Type B pancreatic cell (in vitro differentiated cells): ENCODE results near the gene FHDC1. TPM values are rescaled to one million over a fixed set of nuclear protein-coding genes. Genes with fewer than 3 reads are reported as not detected.

Source experiments
- DNase-seq: peaks from one replicate; pipeline ENCODE4 v3.0.0; 2021; ENCODE audit warnings: mixed read lengths; ENCODE audit not compliant: unreplicated experiment; ENCODE audit errors: extremely low spot score
- H3K27ac Mint-ChIP-seq: 2 replicates; pipeline ENCODE4 v1.8.0; 2021; ENCODE audit warnings: mild to moderate bottlenecking, mixed read lengths
- H3K27me3 Mint-ChIP-seq: 2 replicates; pipeline ENCODE4 v1.8.0; 2021; ENCODE audit warnings: mixed read lengths
- H3K36me3 Mint-ChIP-seq: 2 replicates; pipeline ENCODE4 v1.8.0; 2021; ENCODE audit warnings: mixed read lengths
- H3K4me1 Mint-ChIP-seq: one replicate; pipeline ENCODE4 v1.8.0; 2021; ENCODE audit warnings: mixed read lengths; ENCODE audit not compliant: unreplicated experiment
- H3K4me3 Mint-ChIP-seq: 2 replicates; pipeline ENCODE4 v1.8.0; 2021; ENCODE audit warnings: mild to moderate bottlenecking, mixed read lengths
- H3K9me3 Mint-ChIP-seq: 2 replicates; pipeline ENCODE4 v1.8.0; 2021; ENCODE audit warnings: mixed read lengths
- CTCF ChIP-seq: fragments of 200-600 bp; sonication (generic); conservative IDR thresholded peaks from 2 replicates; pipeline ENCODE4 v1.5.0; 2021; ENCODE audit warnings: antibody characterized with exemption, mild to moderate bottlenecking
- total RNA-seq: library from RNA; stranded (reverse); gene quantifications from 2 replicates; pipeline ENCODE4 v1.2.1, GENCODE V29; 2021; ENCODE audit warnings: low replicate concordance

The FHDC1 gene
- total RNA-seq, 1 donor from 2014 or later = 23.1 TPM

DNA sequence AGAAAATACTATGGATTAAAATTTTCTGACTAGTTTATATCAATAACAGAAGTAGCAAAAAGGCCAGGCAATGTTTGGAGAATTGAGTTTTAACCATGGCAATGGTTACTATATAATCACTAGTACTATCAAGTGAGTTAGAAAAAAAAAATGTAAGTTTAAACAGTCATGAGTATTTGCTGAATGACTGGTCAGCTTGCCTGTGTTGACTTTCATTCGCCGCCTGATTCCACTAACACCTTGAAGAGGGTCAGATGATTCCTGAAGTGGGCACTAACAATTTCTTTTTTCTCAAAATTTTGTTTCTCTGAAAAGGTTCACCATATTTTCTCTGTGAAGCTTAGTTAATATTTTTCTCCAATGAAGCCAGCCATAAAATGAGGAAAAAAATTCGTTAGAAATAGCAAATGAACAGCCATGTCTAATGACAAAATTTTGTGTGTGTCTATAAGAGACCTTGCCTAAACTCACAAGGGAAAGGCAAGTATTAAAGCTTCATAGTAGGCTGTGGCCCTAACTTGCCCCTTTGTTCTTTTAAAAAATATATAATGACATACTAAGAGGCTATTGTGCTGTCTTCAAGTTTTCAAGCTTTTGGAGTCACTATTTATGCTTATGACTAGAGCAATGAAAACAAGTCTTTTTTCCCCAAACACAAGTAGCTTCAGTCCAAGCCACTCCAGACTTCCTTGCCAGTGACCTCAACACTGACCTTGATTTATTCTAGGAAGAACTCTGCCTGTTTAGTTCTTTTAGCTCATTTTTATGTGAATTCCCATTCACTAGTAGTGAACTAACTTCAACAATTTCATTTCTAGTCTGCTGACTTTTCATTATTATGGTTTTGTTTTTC, 18.4 kb upstream of the FHDC1 start:
- Mint-ChIP-seq H3K27ac (no peak overlapping the region), H3K9me3 (no peaks in the 10 kb centered on the region), H3K36me3 (peaks cover 23% of the 10 kb centered on the region), H3K4me1 (no peaks in the 10 kb centered on the region), H3K27me3 (no peaks in the 10 kb centered on the region), H3K4me3 (no peak overlapping the region)
- no peak for DNase-seq
- TF ChIP-seq CTCF = no peak

- Mint-ChIP-seq H3K4me3 (no peak overlapping the region), H3K9me3 (no peaks in the 10 kb centered on the region), H3K36me3 (peaks cover 23% of the 10 kb centered on the region), H3K27me3 (no peaks in the 10 kb centered on the region), H3K4me1 (no peaks in the 10 kb centered on the region), H3K27ac (no peak overlapping the region)
- TF ChIP-seq CTCF = no peak
- no peak for DNase-seq
Observed at GRCh38 chr4:152919826-152920225, 16.3 kb upstream of the FHDC1 start.

DNA sequence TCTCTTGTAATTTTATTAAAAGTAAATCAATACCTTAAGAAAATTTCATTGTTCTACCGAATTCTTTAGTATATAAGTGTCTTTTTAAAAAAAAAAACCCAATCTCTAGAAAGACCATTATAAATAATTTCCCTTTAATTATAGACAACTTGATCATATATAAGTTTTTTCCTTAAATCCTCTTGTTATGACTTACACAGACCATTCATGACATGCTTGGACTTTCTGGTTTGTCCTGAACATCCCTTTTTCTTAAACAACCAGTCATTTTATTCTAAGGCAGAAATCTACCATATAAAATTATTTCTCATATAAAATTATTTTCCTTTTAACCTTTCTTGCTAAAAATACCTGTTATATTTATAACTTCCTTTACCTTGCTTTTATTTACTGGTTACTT, 15.4 kb upstream of the FHDC1 start:
- Mint-ChIP-seq H3K4me3 (no peak overlapping the region), H3K9me3 (no peaks in the 10 kb centered on the region)

DNA sequence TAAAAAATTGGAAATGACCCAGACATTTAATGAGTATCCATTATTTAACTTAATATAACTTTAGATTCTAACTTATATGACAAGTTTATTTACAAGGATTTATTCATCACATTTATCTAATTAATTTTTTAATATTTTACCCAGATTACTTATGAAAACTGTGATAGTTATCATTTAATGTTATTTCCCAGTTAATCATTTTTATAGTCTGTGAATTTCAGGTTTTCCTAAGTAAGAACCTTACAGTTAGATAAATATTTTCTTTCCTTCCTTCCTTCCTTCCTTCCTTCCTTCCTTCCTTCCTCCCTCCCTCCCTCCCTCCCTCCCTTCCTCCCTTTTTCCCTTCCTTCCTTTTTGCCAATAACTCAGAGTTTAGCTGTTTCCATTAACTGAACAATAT, 14.8 kb upstream of the FHDC1 start:
- Mint-ChIP-seq H3K4me3 (no peak overlapping the region), H3K4me1 (no peaks in the 10 kb centered on the region), H3K27me3 (no peaks in the 10 kb centered on the region), H3K36me3 (peaks cover 20% of the 10 kb centered on the region), H3K9me3 (no peaks in the 10 kb centered on the region), H3K27ac (no peak overlapping the region)
- no peak for DNase-seq
- TF ChIP-seq CTCF = no peak

More for the DNA sequence above, 15.4 kb upstream of the FHDC1 start:
- no peak for DNase-seq
- no peaks in the 10 kb centered on the region for H3K27me3 Mint-ChIP-seq
- no peaks in the 10 kb centered on the region for H3K4me1 Mint-ChIP-seq
- H3K36me3 Mint-ChIP-seq = peaks cover 23% of the 10 kb centered on the region
- TF ChIP-seq CTCF = no peak
- no peak overlapping the region for H3K27ac Mint-ChIP-seq

DNA sequence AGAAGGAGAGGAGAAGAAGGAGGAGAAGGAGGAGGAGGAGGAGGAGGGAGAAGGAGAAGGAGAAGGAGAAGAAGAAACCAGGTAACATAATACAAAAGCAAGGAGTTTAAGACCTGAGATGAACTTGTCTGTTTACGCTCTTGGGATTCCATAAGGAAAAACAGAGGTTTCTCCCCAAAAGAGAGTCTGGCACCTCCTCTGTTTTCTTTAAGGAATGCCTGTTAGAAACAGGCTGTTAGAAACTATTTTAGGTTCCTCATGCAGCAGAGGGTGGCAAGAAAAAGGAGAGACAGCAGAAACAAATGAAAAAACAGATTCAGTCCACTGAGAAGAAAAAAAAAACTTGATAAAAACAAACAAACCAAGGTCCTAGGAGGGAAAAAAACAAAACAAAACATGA, 10.3 kb upstream of the FHDC1 start:
- H3K4me3 Mint-ChIP-seq = no peak overlapping the region
- peaks cover 9% of the 10 kb centered on the region for H3K36me3 Mint-ChIP-seq
- no peak overlapping the region for H3K27ac Mint-ChIP-seq
- H3K27me3 Mint-ChIP-seq = no peaks in the 10 kb centered on the region
- no peaks in the 10 kb centered on the region for H3K9me3 Mint-ChIP-seq
- TF ChIP-seq CTCF = no peak
- no peak for DNase-seq
- peaks cover 18% of the 10 kb centered on the region for H3K4me1 Mint-ChIP-seq
